SU-DHL-6 (cell line): ENCODE measurements around the gene BCL2L13.
"Not testable (repeated sequence)": the region's sequence is repeated elsewhere in the genome, so short reads cannot be mapped to it uniquely, and the experiment has no call there.

Experiments
- H2AFZ ChIP-seq: fragments of 200-600 bp; sonication (generic); 2 replicates; pipeline ENCODE4 v1.6.1; 2014; ENCODE audit warnings: low read depth, mild to moderate bottlenecking, moderate library complexity, mixed read lengths, antibody characterized with exemption, low read length; ENCODE audit not compliant: severe bottlenecking
- H3F3A ChIP-seq: fragments of 200-600 bp; shearing (Covaris generic); 2 replicates; pipeline ENCODE4 v1.6.0; 2016; ENCODE audit warnings: antibody characterized with exemption, mild to moderate bottlenecking; ENCODE audit not compliant: insufficient read depth
- H3K27ac ChIP-seq: fragments of 200-600 bp; sonication (generic); 2 replicates; pipeline ENCODE4 v1.5.1; 2016; ENCODE audit warnings: low read depth, mild to moderate bottlenecking, low read length, moderate library complexity, mixed read lengths
- H3K27me3 ChIP-seq: fragments of 200-600 bp; sonication (generic), shearing (Covaris generic); 2 replicates; pipeline ENCODE4 v1.6.0; 2014; ENCODE audit warnings: mild to moderate bottlenecking, low read length
- H3K36me3 ChIP-seq: fragments of 200-600 bp; sonication (generic); 2 replicates; pipeline ENCODE4 v1.6.1; 2014; ENCODE audit warnings: mild to moderate bottlenecking, low read length, mixed read lengths
- H3K4me2 ChIP-seq: fragments of 300-600, 200-600 bp; shearing (Covaris generic), sonication (generic); 2 replicates; pipeline ENCODE4 v1.6.0; 2014; ENCODE audit warnings: low read length, low read depth, mild to moderate bottlenecking; ENCODE audit not compliant: poor library complexity, severe bottlenecking
- H3K4me3 ChIP-seq: fragments of 200-600 bp; sonication (generic); 2 replicates; pipeline ENCODE4 v1.5.1; 2014; ENCODE audit warnings: antibody characterized with exemption, low read length, mild to moderate bottlenecking, mixed read lengths; ENCODE audit not compliant: insufficient read depth, poor library complexity, severe bottlenecking
- H3K79me2 ChIP-seq: fragments of 200-600 bp; sonication (generic); 2 replicates; pipeline ENCODE4 v1.6.1; 2014; ENCODE audit warnings: mild to moderate bottlenecking, low read length, moderate library complexity; ENCODE audit not compliant: insufficient read depth
- H3K9ac ChIP-seq: fragments of 200-600 bp; sonication (generic); 2 replicates; pipeline ENCODE4 v1.7.0; 2014; ENCODE audit warnings: mild to moderate bottlenecking, low read length
- H3K9me2 ChIP-seq: fragments of 200-600 bp; sonication (generic); replicated peaks from 2 replicates; pipeline ENCODE4 v1.6.1; 2014; ENCODE audit warnings: low read length; ENCODE audit not compliant: insufficient read depth
- H3K9me3 ChIP-seq: fragments of 200-600 bp; sonication (generic); 2 replicates; pipeline ENCODE4 v1.6.1; 2014; ENCODE audit warnings: low read length, mixed read lengths; ENCODE audit not compliant: insufficient read depth
- H4K20me1 ChIP-seq: fragments of 200-600 bp; sonication (generic); 2 replicates; pipeline ENCODE4 v1.6.1; 2014; ENCODE audit warnings: low read depth, mild to moderate bottlenecking, antibody characterized with exemption, low read length, moderate library complexity, mixed read lengths
- CTCF ChIP-seq: fragments of 200-600 bp; sonication (generic); IDR thresholded peaks from one replicate; pipeline ENCODE4 v1.5.1; 2017; ENCODE audit warnings: antibody characterized with exemption, mild to moderate bottlenecking, low read length, moderate library complexity; ENCODE audit not compliant: insufficient read depth, poor library complexity, severe bottlenecking
- EZH2phosphoT487 ChIP-seq: fragments of 200-600 bp; sonication (generic), shearing (Covaris generic); conservative IDR thresholded peaks from 2 replicates; pipeline ENCODE4 v1.6.1; 2018; ENCODE audit warnings: mild to moderate bottlenecking, antibody characterized with exemption, low read length, moderate library complexity, mixed read lengths

BCL2L13 gene

GRCh38 chr22:17665248-17665647, 26.7 kb downstream of the BCL2L13 start:
- no peaks in the 10 kb centered on the region for H3K36me3 ChIP-seq
- no peak overlapping the region for H3K4me3 ChIP-seq
- no peaks in the 10 kb centered on the region for H3K9me2 ChIP-seq
- no peaks in the 10 kb centered on the region for H3K79me2 ChIP-seq
- no peaks in the 10 kb centered on the region for H4K20me1 ChIP-seq
- TF ChIP-seq EZH2phosphoT487 (no peak), CTCF (no peak)
- no peaks in the 10 kb centered on the region for H3F3A ChIP-seq
- no peak overlapping the region for H3K9ac ChIP-seq
- H2AFZ ChIP-seq = no peak overlapping the region
- no peak overlapping the region for H3K4me2 ChIP-seq
- H3K9me3 ChIP-seq = no peaks in the 10 kb centered on the region
- H3K27ac ChIP-seq = no peak overlapping the region
- no peaks in the 10 kb centered on the region for H3K27me3 ChIP-seq

DNA sequence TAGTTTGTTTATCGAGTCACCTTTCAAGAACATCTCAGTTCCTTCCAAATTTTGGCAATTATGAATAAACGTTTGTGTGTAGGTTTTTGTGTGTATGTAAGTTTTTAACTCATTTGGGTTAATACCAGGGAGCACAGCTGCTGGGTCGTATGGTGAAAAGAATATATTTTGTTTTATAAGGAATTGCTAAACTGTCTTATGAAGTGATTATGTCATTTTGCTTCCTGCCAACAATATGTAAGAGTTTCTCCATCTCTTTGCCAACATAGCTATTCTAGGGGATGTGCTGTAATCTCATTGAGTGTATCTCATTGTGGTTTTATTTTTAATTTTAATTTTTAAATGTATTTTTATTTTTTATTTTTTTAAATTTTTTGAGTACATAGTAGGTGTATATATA, 27.3 kb downstream of the BCL2L13 start:
- Histone ChIP-seq H3K9me3 (no peaks in the 10 kb centered on the region), H3K9ac (no peak overlapping the region), H3F3A (no peaks in the 10 kb centered on the region), H3K27ac (no peak overlapping the region), H3K36me3 (no peaks in the 10 kb centered on the region), H3K27me3 (no peaks in the 10 kb centered on the region), H3K9me2 (no peaks in the 10 kb centered on the region), H3K4me2 (no peak overlapping the region), H2AFZ (no peak overlapping the region), H4K20me1 (no peaks in the 10 kb centered on the region), H3K4me3 (no peak overlapping the region), H3K79me2 (no peaks in the 10 kb centered on the region)
- TF ChIP-seq CTCF = no peak
- no peak for TF ChIP-seq EZH2phosphoT487

DNA sequence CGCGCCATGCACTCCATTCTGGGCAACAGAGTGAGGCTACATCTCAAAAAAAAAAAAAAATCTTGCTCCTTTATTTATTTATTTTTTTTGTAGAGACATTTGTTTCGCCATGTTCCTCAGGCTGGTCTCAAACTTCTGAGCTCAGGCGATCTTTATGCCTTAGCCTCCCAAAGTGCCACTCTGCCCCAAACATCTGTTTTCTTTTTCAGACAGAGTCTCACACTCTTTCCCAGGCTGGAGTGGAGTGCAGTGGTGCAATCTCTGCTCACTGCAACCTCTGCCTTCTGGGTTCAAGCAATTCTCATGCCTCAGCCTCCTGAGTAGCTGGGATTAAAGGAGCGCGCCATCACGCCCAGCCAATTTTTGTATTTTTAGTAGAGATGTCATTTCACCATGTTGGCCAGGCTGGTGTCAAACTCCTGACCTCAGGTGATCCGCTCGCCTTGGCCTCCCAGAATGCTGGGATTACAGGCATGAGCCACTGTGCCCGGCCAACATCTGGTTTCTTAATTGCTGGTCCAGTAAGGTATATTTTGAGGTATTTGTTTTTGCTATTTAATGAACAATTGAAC, 33.0 kb downstream of the BCL2L13 start:
- H3K4me2 ChIP-seq, H3K9me3 ChIP-seq, H3K4me3 ChIP-seq, H3K79me2 ChIP-seq, H3K27ac ChIP-seq, H3K36me3 ChIP-seq, H3F3A ChIP-seq, H2AFZ ChIP-seq, H3K9ac ChIP-seq, H3K27me3 ChIP-seq, H3K9me2 ChIP-seq, H4K20me1 ChIP-seq: not testable (repeated sequence)

DNA sequence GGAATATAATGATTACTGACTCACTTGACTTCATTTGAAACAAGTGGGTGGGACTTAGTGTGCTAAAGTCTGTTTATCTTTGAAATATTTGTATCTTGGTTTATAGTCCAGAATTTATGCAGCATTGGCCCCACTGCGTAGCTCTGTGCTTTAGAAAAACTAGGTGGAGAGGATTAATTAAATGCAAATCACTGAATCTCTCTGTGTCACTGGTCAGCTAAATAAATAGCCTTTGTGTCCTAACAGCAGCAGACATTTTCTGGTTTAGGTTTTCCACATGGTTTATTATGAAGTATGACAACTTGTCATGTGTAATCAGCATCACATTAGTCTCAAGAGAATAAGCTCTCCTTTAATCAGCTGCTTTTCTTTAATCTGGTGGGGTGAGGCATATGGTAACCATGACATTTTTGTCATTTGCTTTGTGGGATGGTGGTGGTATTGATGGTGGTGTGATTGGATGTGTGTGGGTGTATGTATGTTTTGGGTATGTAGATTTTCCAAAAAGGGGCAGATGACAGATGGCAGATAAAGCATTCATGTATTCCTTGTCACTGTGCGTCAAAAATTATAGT, 33.9 kb downstream of the BCL2L13 start:
- no peak overlapping the region for H3K27ac ChIP-seq
- H3F3A ChIP-seq = no peaks in the 10 kb centered on the region
- H3K79me2 ChIP-seq = no peaks in the 10 kb centered on the region
- H2AFZ ChIP-seq = no peak overlapping the region
- TF ChIP-seq EZH2phosphoT487 (no peak), CTCF (no peak)
- no peaks in the 10 kb centered on the region for H3K36me3 ChIP-seq
- H3K9me2 ChIP-seq = no peaks in the 10 kb centered on the region
- H3K9ac ChIP-seq = no peak overlapping the region
- no peaks in the 10 kb centered on the region for H4K20me1 ChIP-seq
- H3K9me3 ChIP-seq = no peaks in the 10 kb centered on the region
- no peaks in the 10 kb centered on the region for H3K27me3 ChIP-seq
- H3K4me3 ChIP-seq = no peak overlapping the region
- no peak overlapping the region for H3K4me2 ChIP-seq
